Stomach (tissue), 4 donors: ENCODE measurements around the gene RFTN1.

Experiments
- CTCF ChIP-seq, 7 experiments: fragments of 450-650 bp in 4 of 7; fragments of 200-600 bp in 3 of 7; sonication (generic) in 3 of 7; IDR thresholded peaks; one replicate each; pipeline ENCODE4 v1.5.1; 2016 to 2019; ENCODE audit warnings: antibody characterized with exemption in 7 of 7, control low read depth in 2 of 7, mild to moderate bottlenecking in 1 of 7
- POLR2AphosphoS5 ChIP-seq, 3 donors: sonication (generic); formaldehyde crosslinking; IDR thresholded peaks; one replicate each; pipeline ENCODE4 v1.6.1; 2016; ENCODE audit warnings: antibody characterized with exemption in 3 of 3

- TF ChIP-seq POLR2AphosphoS5 (IDR thresholded peaks at IDR 0.05) (no peak), CTCF (IDR thresholded peaks at IDR 0.05) (no peak)
Observed at GRCh38 chr3:16529264-16529663, 15.8 kb upstream of the RFTN1 start.
